PC-3 (cell line): ENCODE data around the gene LGALS9B.
"Not testable (repeated sequence)": the region's sequence is repeated elsewhere in the genome, so short reads cannot be mapped to it uniquely, and the experiment has no call there.

Experiments
- EZH2 ChIP-seq: fragments of 300-600 bp; sonication (generic); IDR thresholded peaks from one replicate; pipeline ENCODE4 v1.6.1; 2017; ENCODE audit warnings: antibody characterized with exemption, mild to moderate bottlenecking, low read length; ENCODE audit not compliant: unreplicated experiment
- TF ChIP-seq, protein P1 (sequence below): fragments of 300-600 bp; sonication (generic); conservative IDR thresholded peaks from 2 replicates; pipeline ENCODE4 v1.5.1; 2017; ENCODE audit warnings: antibody characterized with exemption, low read depth, mild to moderate bottlenecking, low read length

GRCh38 chr17:20447534-20448321, 19.6 kb downstream of the LGALS9B start:
- TF ChIP-seq, protein P1, sequence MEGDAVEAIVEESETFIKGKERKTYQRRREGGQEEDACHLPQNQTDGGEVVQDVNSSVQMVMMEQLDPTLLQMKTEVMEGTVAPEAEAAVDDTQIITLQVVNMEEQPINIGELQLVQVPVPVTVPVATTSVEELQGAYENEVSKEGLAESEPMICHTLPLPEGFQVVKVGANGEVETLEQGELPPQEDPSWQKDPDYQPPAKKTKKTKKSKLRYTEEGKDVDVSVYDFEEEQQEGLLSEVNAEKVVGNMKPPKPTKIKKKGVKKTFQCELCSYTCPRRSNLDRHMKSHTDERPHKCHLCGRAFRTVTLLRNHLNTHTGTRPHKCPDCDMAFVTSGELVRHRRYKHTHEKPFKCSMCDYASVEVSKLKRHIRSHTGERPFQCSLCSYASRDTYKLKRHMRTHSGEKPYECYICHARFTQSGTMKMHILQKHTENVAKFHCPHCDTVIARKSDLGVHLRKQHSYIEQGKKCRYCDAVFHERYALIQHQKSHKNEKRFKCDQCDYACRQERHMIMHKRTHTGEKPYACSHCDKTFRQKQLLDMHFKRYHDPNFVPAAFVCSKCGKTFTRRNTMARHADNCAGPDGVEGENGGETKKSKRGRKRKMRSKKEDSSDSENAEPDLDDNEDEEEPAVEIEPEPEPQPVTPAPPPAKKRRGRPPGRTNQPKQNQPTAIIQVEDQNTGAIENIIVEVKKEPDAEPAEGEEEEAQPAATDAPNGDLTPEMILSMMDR, result not testable (repeated sequence)
- TF ChIP-seq EZH2, result not testable (repeated sequence)
